ENCODE data around the gene MIA2.
A peak's percentile ranks its signal among the peaks of the same experiment; 100 is the strongest.
"Not testable (repeated sequence)": the region's sequence is repeated elsewhere in the genome, so short reads cannot be mapped to it uniquely, and the experiment has no call there.

MIA2 gene

DNA sequence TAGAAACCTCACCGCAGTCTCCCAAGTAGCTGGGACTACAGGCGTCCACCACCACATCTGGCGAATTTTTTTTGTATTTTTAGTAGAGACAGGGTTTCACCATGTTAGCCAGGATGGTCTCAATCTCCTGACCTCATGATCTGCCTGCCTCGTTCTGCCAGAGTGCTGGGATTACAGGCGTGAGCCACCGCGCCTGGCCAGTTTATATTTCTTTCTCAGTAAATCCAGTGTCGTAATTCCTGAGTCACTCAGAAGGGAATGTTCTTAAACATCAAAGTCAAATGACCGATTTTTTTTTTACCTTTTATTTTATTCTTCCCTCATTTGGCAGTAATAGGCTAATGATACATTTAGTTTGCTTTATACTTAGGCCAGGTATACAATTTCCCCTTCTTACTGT, 118.0 kb downstream of the MIA2 start:
- DNase-seq: no peak

DNA sequence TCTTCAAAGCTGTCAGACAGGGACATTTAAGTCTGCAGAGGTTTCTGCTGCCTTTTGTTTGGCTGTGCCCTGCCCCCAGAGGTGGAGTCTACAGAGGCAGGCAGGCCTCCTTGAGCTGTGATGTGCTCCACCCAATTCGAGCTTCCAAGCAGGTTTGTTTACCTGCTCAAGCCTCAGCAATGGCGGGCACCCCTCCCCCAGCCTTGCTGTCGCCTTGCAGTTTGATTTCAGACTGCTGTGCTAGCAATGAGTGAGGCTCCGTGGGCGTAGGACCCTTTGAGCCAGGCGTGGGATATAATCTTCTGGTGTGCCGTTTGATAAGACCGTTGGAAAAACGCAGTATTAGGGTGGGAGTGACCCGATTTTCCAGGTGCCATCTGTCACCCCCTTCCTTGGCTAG, 125.4 kb downstream of the MIA2 start:
- DNase-seq: not testable (repeated sequence)

DNA sequence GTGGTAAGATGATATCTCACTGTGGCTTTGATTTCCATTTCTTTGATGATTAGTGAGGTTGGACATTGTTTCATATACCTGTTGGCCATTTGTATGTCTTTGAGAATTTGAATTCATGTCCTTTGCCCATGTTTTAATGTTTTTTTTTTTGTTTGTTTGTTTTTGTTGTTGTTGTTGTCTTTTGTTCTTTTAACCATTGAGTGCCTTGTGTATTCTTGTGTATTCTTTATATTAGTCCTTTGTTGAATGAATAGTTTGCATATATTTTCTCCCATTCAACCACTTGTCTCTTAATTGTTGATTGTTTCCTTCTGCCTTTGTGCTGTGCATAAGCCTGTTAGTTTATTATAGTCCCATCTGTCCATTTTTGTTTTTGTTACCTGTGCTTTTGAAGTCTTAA, 126.6 kb downstream of the MIA2 start:
- no peak for DNase-seq

DNA sequence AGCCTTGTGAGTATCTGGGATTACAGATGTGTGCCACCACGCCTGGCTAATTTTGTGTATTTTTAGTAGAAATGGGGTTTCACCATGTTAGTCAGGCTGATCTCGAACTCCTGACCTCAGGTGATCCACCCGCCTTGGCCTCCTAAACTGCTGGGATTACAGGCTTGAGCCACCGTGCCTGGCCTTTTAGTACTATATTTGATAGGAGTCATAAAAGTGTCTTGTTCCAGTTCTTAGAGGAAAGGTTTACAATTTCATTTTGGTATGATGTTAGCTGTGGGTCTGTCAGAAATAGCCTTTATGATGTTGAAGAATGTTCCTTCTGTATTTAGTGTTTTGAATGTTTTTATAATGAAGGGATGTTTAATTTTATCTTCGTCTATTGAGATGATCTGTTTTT, 127.8 kb downstream of the MIA2 start:
- not testable (repeated sequence) for DNase-seq

DNA sequence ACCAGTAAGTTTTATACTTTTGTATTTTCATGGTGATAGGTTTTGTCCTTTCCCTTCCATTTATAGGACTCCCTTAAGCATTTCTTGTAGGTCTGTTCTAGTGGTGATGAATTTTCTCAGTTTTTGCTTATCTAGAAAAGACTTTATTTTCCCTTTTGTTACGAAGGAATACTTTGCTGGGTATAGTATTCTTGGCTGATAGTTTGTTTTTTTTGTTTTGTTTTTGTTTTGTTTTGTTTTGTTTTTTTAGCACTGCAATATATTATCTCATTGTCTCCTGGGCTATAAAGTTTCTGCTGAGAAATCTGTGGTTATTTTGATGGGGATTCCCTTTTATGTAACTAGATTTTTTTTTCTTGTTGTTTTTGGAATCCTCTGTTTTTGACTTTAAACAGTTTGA, 130.8 kb downstream of the MIA2 start:
- DNase-seq: no peak

DNA sequence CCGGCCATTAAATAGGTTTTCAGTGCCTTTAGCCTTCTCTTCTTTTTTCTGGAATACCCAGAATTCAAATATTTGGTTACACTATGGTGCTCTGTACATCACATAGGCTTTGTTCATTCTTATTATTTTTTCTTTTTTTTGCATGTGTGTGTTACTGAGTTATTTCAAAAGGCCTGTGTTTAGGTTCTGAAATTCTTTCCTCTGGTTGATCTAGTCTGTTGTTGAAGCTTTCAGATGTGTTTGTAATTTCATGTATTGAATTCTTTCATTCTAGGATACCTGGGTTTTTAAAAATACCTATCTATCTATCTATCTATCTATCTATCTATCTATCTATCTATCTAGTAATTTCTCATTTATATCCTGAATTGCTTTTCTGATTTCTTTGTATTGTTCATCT, 131.6 kb downstream of the MIA2 start:
- DNase-seq: no peak

DNA sequence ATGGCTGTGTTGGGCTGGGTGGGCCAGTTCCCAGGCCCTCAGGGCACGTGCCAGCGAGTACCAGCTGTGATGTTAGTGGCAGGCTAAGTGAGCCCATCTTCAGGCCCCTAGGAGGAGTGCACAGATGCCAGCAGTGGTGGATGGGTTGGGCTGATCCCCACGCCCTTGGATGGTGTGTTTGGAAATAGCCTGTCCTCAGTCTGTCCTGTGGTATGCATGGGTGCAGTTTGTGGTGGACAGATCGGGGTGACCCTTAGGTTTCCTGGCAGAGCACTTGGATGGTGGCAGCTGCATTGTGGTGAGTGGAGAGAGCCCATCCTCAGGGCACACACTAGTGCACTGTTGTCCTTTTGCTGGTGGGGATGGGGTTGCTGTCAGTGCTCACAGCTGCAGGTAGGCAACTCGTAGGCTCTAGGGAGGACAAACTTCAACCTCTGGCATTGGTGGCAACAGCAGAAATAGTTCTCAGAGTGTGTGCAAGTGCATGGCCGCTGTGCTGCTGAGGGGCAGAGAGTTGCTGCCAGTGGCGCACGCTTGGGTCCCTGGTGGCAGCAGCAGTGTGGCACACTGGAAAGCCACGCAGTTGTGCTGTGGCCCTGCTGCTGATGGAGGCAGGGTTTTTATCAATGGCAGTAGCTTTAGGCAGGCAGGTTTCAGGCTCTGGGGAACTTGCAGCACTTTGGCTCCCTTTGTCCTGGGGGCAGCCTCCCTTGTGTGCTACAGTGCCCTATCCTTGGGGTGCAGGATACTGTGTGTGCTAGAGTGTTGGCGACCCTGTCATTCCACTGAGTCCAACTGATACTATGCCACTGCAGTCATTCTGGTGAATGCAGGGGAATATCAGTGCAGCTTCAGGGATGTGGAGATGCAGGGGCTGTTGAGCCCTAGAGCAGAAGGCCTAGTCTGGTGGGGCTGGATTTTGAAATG, 133.0 kb downstream of the MIA2 start:
- DNase-seq: no peak

DNA sequence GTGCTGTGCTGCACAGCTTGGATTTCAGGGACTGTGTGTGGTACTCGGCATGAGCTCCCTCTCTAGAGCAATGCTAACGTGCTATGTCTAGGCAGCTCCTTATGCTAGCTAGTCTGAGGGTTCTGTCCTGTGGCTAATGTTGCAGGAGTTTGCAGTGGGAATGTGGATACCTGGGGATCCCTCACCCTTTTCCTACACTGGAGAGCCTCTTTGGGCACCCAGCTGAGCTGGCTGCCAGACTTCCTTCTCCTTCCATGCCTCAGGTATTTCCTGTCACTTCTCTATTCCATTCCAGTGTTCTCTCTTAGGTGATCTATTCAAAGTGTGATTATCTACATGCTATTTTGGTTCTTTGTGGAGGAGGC, 133.7 kb downstream of the MIA2 start:
- no peak for DNase-seq

DNA sequence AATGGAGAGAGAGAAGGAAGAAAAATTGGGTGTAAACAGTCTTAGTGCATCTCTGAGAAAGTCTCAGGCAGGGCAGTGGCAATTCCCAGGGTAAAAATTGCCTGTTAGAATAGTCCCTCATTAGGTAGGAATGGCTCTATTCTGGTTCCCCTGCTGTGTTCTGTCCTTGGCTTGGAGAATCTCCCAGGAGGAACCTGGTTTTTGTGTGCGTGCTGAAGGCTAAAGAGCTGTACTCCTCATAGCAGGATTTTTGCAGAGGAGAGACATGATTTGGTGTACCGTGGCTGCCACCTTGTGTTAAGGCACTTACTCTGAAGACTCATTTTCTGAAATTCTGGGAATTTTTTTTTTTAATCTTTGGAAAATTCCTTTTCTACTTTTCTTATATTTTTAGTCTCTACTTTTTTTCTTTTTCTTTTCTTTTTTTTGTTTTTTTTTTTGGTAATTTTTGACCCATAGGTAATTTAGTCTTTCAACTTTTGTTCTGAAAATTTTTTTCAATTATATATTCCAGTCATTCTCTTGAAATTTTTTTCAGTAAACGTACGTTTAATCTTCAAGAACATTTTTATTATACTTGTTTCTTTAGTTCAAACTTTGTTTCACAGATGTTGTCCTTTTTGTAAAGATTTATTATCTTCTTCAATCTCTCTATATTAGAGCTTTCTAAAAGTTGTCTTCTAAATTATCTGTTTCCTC, 134.7 kb downstream of the MIA2 start:
- peak; percentile 17 for DNase-seq

DNA sequence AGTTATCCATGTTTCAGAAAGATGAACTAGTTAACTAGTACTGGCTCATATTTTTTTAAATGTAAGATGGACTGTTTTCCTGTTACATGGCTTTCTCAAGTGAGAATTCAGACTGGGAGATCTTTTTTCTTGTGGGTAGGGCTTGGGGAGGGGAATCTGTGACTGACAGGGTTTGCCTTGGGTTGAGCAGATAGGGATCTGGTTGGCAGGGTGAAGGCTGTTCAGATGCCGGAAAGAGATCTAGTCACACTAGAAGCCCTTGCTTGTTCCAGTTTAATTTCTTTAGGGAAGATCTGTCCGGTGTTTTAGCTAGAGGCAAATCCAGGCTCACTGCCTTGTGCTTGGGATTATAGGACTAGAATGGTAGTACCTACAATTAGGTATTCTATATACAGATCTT, 135.3 kb downstream of the MIA2 start:
- no peak for DNase-seq

DNA sequence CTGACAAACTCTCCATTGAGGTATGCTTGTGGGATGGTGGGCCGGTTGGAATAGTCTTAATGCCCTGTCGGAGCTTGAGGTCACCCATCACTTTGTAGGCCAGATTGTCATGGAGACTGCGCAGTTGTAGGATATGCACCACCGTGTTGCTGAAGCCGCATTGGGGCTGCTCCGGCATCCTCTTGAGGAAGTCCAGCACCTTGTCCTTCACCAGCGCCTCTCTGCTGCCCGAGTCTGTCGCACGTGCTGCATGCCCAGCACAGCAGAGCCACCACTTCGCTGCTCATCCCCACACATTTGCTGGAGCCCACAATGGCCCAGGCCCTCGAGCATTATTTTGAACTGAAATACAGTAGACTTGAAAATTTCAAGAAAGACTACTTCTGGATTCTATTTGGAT, 136.7 kb downstream of the MIA2 start:
- no peak for DNase-seq

DNA sequence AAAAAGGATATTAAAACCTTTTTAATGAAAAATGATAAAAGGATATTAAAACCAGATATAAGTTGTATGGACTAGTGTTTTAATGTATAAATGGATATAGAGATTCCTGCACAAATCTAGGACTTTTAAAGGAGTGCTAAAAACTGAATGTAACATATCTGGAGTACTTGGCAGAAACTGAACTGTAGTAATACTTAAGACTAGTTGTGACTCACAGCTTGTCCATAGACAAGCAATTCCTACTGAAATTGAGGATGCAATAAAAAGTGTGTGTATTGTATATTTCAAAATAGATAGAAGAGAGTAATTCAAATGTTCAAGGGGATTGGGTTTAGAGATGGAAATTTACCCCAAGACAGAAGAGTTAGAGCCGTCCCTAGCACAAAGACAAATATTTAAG, 138.9 kb downstream of the MIA2 start:
- DNase-seq: no peak

DNA sequence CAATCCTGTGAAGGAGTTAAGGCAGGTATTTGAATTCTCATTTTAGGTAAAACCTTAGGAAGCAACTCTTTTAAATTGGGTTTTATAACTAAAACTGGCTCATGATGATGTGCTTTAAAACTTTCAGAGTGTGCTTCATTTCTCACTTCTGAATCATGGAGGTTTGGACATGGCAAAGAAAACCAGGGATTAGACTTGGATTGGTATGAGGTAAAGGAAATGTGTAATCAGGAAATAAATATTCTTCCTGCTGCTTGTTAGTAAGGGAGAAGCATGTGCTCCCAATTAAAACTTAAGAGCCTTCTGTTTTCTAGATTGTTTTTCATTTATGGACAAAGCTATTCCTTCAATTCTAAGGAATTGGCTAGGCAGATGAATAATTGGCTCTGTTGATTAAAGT, 141.1 kb downstream of the MIA2 start:
- no peak for DNase-seq

DNA sequence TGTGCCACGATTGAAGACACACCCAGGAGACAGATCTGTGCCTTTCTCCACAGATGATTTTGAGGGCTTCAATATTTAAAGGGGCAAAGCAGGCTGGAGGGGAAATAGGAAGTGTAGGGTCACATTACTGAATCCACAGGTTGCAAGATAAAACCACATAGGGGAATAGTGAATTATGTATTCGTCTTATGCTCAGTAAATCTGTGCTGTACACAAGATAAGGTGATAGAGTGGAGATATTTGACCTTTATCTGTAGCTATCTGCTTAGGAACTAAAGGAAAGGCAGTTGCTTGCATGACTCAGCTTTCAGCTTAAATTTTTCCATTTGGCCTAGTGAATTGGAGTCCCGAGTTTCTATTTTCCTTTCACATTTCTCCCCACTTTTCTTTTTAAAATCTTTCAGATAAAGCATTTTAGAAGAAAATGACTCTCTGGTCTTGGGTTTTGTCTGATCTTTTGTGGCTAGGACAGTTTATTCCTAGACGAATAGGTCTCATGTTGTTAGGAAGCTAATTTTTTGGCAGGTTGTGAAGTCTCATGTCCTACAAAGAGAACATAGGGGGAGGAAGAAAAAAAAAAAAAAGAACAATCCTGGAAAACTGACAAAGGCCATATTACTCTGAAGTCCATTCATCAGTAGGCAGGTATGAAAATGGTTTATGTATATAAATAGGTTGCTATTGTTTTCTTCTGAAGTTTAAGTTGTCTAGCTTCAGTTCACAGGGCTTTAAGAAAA, 143.1 kb downstream of the MIA2 start:
- DNase-seq: no peak

DNA sequence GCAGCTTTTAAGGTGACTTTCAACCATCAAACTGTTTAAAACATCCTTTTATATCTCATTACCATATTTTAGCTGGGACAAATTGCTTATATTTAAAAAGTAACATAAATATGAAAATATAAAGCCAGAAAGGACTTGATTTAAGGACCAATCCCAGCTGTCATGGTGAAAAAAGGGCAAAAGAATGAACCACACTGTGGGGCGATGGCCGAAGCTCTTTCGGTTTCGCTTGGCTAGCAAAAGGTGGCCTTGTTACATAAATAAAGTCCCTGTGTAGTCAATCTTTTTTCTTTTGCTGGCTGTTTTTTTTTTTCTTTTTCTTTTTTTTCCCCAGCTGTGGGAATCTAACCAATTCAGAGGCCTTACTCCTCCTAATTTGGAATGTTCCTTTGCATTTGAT, 147.7 kb downstream of the MIA2 start:
- no peak for DNase-seq

DNA sequence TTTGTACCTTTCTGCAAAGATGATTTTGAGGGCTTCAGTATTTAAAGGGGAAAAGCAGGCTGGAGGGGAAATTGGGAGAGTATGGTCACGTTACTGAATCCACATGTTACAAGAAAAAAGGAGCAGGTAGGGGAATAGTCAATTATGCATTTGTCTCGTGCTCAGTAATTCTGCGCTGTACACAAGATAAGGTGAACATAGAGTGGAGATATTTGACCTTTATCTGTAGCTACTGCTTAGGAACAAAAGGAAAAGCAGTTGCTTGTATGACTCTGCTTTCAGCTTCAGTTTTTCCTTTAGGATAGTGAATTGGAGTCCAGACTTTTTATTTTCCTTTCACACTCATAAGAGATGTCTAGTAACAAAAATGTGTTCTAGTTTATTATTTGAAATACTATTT, 148.7 kb downstream of the MIA2 start:
- no peak for DNase-seq

DNA sequence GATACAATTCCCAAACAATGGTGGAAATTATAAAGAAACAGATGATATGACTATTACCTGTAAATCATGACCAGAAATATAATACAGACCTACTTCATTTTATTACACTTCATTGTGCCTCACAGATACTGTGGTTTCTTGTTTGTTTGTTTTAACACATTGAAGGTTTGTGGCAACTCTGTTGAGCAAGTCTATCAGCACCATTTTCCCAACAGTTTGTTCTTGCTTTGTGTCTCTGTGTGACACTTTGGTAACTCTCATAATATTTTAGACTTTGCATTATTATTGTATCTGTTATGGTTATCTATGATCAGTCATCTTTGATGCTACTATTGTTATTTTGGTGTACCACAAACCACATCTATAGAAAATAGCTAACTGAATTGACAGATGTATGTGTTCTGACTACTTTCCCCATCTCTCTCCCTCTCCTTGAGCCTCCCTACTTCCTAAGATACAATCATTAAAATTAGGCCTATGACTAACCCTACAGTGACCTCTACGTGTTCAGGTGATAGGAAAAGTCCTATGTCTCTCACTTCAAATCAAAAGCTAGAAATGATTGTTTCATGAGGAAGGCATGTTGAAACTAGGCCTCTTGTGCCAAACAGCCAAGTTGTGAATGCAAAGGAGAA, 149.4 kb downstream of the MIA2 start:
- DNase-seq: no peak

DNA sequence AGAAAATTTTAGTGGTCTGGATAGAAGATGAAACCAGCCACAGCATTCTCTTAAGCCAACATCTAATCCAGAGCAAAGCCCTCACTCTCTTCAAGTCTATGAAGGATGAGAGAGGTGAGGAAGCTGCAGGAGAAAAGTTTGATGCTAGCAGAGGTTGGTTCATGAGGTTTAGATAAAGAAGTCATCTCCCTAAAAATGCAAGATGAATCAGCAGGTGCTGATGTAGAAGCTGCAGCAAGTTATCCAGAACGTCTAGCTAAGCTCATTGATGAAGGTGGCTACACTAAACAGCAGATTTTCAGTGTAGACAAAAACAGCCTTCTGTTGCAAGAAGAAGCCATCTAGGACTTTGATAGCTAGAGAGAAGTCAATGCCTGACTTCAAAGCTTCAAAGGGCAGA, 150.0 kb downstream of the MIA2 start:
- DNase-seq: no peak

DNA sequence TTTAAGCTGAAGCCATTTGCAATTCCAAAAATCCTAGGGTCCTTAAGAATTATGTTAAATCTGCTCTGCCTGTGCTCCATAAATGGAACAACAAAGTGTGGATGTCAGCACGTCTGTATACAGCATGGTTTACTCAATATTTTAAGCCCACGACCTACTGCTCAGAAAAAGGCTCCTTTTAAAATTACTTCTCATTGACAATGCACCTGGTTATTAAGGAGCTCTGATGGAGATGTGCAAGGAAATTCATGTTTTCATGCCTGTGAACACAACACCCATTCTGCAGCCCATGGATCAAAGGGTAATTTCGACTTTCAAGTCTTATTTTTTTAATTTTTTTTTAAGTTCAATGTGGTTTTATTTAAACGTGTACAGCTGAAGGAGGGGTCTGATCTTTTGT, 150.5 kb downstream of the MIA2 start:
- DNase-seq: no peak

DNA sequence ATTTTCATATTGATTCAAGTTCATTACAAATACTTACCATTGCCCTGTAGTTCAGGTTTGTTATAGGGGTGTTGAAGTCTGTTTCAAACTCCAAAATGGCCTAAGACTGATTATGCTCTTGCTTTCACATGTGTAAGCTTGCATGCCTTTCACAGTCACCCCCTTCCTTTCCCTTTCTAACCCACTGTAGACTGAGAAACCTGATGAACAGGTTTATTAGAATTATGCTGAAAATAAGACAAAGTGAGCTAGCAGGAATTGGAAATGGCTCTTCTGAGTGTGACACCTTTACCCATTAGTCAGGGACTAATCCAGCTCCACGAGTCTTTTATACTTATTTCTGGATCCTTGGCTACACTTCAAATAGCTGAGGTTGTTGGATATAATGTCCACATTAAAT, 159.6 kb downstream of the MIA2 start:
- no peak for DNase-seq

DNA sequence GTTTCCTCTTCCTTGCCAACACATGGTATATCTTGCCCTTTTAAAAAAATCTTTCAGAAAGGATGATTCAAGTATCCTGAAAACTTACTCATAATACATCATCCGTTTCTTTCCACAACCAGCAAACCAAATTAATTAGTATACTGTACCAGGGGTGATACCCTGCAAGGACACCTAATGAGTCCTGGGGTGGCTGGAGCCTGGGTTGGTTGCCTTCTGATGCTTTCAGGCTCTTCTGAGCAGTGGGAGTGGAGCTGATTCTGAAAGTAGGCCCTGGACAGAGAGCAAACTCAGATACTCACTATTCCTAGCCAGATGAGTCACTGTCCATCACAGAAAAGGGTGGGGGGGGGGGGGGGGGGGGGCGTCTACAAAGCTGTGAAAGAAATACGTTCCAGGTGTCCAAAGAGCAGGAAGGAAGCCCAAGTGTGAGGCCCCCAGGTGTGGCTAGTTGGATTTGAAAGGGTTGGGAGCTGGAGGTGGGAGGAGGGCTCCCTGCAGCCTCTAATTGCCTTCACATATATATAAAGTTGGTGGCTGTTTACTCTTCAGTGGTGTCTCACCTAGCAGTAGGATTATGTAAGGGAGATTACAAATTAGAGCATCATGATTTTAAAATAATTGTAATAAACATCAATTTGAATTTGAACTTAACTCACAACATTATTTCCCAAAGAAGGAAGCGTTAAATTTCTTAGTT, 162.0 kb downstream of the MIA2 start:
- DNase-seq: no peak

DNA sequence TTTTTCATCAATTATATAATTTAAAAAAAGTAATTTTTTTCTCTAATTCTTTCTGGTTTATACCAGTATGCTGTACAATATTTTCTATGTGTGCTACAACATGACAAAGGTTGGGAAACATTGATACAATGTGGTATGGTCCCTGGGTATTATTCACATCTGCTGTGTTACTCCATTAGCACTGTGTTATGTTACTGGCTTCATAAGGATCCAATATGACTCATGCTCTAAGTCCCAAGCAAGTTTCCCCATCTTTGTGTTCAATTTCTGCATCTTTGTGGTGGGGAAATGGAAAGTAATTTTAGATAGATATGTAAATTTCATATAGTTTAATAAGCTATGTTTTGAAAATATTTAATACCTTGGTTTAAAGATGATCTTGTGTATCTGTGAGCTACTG, 162.7 kb downstream of the MIA2 start:
- DNase-seq: no peak

DNA sequence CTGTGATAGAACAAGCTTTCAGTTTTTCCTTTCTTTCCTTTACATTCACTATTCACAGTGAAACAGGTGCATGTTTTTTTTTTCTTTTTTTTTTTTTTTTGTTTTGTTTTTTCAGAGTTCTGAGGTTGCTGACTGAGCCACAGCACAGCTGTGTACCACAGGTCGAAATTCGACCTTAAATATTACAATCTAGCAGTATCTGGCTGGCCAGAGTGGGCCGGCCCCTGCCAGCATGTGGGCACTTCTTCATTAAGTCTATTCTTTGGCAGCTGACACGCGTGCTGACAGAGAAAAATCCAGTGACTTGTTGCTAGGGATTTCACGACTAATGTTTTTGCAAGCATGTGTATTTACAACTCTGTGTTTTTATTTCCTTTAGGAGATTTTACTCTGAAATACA, 164.7 kb downstream of the MIA2 start:
- DNase-seq: no peak
